Epidermal melanocyte (primary cell): ENCODE data around the gene PLK4.
"Not testable (repeated sequence)": the region's sequence is repeated elsewhere in the genome, so short reads cannot be mapped to it uniquely, and the experiment has no call there.

Experiments used
- DNase-seq: peaks from one replicate; pipeline ENCODE4 v3.0.0; 2011; ENCODE audit warnings: low spot score; ENCODE audit not compliant: insufficient read length

PLK4 gene

GRCh38 chr4:127905029-127905428 is 24.3 kb downstream of the PLK4 start:
- DNase-seq = no peak

- no peak for DNase-seq
Measured at GRCh38 chr4:127916512-127916911, 35.8 kb downstream of the PLK4 start.

- DNase-seq = no peak
Measured at GRCh38 chr4:127917151-127917550, 36.5 kb downstream of the PLK4 start.

- no peak for DNase-seq
Measured at GRCh38 chr4:127920521-127920920, 39.8 kb downstream of the PLK4 start.

- DNase-seq = no peak
Measured at GRCh38 chr4:127922226-127922625, 41.5 kb downstream of the PLK4 start.

- DNase-seq = not testable (repeated sequence)
Measured at GRCh38 chr4:127925720-127926119, 45.0 kb downstream of the PLK4 start.

- DNase-seq = no peak
Measured at GRCh38 chr4:127930175-127930574, 49.5 kb downstream of the PLK4 start.

GRCh38 chr4:127931836-127932235 is 51.1 kb downstream of the PLK4 start:
- DNase-seq = not testable (repeated sequence)

GRCh38 chr4:127936974-127937373 is 56.3 kb downstream of the PLK4 start:
- no peak for DNase-seq
